Activated CD8-positive, alpha-beta memory T cell treated with anti-CD3 and anti-CD28 coated beads for 4 hours (primary cell): ENCODE results near the gene BCCIP.

ENCODE experiments used
- DNase-seq, 2 donors: peaks; one replicate each; pipeline ENCODE4 v3.0.0-alpha.2; 2020; ENCODE audit warnings: low read depth in 2 of 2

BCCIP gene

DNA sequence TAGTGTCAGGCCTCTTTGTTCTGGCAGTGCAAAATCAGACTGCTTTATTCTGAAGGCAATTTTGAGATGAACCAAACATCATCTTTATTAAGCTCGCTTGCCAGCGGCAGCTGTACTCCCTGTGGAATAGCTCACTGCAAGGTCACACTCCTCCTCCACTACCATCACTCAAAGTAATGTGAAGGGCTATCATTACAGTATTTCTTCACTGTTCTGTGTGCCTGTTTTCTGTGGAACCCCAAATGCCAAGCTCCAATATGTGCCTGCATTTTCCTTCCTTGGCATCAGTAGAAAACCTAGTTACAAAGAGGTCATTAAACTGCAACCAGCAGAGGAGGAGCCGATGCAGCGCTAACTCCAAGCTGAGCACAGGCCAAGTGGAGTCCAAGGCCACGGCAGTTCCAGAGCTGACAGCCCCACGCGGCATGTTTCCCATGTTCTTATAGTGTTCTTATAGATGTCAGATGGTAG, 21.4 kb downstream of the BCCIP start:
- no peak for DNase-seq

DNA sequence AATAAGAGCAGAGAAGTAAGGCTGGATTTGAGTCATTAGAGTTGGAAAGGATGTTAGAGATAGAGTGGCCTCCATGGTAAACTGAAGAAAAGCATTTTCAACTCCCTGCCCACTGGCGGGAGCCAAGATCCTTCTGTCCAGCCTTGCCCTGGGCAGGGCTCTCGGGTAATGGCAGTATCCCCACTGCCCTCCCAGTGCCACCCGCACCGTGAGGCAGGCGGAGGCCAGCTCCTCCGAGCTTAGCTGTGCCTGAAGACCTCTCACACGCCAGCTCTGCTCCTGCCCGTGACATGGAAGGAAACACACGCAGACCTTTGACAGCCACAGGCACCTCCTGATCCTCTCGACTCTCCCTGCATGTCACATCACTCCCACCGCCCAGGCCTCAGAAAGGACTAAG, 22.3 kb downstream of the BCCIP start:
- no peak for DNase-seq

DNA sequence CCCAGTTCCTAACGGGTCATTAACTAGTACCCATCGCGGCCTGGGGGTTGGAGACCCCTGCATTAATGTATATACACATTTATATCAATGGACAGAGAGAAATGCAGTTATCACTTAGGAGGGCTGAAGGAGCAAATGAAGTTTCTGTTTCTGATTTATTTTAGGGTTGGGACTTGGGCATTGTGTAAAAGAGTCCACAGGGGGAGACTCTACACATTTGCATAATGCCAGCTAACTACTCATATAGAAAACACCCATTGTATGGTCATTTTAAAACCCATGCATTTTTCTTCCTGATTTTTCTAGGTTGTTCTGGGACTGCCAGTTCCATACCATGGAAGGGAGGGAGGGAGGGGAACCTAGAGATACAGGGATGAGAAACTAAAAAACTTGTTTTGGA, 23.5 kb downstream of the BCCIP start:
- no peak for DNase-seq

DNA sequence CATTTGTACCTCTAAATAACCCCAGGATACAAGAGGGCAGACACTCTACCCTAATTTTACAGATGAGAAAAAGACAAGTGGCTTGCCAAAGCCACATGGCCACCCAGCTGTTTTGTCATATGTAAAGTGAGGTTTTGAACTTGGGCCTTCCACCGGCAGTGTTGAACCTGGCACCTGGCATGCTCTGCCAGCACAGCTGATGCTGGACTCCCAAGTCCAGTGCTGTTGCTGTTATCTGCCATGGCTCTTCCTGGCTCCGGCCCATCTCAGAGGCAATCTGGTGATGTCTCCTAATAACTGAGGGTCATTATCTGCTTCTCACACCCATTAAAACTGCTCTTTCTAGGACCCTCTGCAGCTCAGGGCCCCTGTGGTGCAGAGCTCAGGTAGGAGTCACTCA, 25.0 kb downstream of the BCCIP start:
- DNase-seq: no peak

DNA sequence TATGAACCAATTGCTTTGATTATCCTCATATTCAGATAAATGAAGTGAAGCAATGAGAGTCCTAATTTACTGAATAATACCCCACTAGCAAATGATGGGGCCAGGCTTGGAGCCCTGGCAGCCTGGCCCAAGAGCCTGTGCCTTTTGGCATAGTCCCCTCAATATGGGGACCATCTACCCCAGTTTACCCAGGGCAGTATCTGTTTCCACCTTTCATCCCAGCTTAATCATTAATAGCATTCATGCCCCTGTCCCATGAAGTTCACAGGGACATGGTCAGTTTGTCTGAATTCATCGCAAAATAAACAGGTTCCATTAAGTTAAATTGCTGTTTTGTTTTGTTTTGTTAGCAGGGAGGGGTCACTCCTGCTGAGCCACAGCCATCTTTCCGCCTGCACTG, 25.5 kb downstream of the BCCIP start:
- DNase-seq: no peak

DNA sequence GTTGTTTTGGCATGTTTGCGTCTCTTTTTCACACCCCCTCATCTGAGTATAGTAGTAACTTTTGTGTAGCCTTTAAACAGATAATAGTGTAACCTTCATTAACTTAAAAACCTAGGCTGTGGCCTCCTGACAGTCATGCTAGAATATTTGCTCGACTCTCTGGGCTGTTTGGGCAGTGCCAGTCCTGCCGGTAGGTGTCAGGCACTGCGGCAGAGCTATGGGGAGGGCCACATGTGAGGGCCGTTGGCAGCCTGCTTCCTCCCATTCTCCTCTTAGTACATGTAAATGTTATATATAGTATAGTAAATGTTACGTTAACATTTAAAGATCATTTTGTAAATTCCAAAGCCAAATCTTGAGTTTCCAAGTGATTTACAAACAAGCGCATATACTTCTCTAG, 26.1 kb downstream of the BCCIP start:
- DNase-seq: no peak

DNA sequence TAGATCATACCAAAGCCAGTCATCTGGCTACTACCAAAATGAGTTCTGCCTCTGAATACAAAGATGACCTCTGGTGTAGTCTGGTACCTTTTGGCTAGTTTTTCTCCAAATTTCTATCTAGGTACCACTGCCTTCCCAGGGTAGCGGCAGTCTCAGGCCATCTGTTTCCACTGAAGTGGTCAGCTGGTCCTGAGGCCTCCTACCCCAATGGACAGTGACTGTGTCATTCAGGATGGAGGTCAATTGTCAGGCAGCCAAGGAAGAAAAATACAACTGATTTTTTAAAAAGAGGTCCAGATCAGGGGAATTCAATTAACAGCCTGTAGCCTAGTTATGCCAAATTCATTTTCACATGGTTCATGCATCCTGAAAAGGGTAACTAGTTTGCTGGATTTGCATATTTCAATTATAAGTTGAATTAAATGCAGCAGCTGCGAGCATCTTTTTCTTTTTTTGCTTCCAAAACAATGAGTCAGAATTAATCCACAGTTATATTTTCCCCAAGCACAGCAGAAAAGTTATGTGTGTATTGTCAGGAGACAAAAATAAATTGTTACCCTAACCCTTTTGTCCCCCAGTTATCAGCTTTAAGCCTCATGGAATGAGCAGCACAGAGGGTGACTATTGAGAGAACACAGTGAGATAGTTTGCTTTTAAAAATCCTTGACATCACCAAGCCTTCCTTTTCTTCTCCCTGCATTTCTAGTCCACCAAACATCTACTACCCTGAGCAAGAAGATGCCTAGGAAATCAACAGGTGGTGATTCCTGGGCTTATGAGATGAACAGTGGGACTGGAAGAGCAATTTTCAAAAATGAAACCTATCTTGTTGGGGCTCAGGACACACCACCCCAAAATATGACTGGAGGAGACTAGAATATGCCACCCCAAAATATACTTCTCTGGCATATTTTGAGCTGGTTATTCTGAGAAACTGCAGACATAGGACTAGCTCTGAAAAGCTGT, 27.7 kb downstream of the BCCIP start:
- DNase-seq: no peak

DNA sequence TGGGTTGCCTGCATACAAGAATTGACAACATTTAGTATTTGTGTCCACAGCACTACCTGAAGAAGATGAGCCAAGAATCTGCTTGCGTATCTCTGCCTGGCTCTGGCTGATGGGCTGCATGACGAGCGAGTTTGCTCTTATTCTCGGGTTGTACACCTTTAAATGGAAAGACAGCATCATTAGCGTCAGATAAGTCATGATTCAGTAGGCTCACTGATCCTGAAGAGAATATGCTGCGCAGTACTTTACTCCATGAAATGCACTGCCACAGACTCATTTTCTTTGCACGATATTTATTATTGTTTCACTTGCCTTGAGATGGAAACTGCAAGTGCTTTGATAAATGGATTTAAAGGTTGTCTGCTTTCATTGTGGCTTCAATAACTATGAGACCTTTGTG, 29.1 kb downstream of the BCCIP start:
- DNase-seq: no peak

DNA sequence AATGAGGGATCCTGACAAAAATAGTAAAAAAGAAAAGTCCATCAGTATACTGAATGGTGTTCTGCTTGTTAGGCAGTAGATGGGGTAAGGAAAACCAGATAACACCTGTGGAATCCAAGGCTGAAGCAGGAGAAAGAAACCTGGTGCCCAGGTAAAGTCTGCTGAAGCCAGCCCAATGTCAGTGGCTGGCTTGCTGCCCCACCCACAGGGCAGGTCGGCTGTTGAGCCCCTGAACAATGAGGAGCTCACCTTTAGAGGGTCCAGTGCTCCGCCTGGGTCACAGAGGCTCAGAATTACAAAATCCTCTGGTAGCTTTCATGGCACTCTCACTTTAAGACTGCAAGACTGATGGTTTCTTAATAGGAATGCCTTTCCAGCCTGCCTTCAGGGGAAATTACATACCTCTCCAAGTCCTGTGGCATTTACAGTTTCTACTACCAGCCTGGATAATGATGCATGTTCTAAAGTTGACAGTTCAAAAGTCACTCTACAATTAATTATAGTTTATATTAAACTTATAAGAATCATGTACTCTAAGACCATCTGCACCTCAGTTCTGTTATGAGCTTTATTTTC, 33.9 kb downstream of the BCCIP start:
- DNase-seq: no peak

DNA sequence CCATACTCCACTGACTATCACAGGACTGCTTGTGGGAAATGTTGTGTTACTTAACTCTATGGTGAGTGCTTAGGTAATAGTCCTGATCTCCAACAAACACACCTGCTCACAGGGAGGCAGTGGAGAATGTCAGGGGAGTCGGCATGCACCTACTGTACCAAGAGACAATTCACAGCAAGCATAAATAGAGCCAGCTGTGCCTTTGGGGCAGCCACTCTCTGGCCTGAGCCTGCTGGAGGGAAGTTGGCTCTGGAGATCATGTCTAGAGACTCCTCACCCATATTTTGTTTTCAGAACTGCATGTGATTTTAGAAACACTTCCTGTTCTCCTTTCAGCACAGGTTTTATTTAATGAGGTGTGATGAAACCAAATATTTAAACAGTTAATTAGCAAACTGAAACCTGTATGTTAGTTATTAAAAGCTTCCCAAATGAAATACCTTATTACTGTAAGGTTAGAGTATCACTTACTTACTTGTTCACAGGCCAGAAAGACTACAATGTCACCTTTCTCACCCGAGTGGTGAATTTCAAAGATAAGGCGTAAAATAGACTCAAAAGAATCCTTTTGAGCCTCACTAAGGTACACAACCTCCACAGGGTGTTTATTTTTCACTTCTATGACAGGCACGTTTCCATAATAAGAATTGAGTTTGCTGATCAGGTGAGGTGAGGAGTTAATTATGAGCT, 35.9 kb downstream of the BCCIP start:
- no peak for DNase-seq

DNA sequence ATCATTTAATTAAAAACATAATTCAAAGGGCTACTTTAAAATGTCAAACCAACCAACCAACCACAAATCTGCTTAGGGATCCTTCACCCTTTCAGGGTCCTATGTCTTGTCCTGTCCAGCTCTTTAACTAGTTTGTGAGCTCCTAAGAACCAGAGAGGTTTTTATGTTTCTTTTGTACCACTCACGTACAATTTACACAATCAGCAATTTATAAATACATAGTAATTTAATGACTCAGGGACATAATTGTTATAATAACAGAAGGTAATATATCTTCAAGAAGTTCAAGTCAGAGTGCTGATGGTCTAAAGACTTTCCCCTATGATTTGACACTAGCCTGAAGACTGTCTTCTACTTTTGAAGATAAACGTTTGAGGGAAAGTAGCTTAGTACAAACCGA, 41.8 kb downstream of the BCCIP start:
- DNase-seq: no peak

DNA sequence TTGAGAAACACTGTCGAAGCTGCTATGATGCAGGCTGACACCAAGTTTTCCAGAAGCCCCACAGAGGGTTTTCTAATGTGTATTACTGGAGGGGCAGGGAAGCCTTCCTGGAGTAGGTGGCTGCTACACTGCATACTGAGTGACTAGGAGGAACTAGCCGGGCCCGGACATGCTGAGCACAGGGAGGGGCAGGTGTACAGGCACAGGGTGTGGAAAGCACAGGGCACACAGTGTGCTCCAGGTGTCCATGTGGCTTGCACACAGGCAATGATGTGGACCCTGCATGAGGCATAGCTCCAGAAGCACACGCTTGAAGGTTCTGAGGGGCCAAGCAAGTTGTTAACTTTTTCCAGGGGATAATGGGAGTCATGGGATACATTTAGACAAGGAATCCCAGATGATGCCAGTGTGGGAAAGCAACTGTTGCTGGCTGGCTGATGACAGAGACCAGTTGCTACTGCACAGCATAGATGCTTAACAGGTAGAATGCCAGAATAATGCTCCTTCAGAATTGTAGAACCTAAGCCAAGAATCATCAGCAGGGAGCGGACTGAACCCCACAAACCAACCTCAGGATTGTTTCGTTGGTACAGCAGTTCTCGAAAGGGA, 43.2 kb downstream of the BCCIP start:
- DNase-seq: no peak

DNA sequence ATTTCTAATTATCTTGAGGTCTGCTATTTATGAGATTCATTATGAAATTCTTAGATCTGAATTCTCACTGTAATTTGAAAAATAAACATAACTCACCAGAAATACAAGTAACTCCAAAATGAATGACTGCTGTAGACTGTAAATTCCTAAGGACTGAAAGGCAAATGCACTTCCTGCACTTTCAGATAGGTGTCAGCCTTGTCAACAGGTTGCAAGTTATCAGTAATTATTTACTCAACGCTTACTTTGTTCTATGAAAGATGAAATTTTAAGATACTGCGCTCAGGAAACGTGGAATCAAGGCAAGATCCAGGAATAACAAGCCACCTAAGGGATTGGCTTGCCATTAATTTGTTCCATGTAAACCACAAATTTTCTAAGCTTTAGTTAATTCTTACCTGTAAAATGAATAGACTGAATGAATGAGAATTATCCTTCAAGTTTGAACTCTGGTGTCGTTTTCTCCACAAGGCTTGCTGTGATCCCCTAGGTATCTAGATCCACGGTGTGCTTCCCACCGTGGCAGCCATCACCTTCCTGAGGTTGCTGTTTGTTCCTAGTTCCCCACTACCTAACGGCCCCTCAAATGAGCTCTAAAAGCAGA, 45.1 kb downstream of the BCCIP start:
- DNase-seq: no peak

DNA sequence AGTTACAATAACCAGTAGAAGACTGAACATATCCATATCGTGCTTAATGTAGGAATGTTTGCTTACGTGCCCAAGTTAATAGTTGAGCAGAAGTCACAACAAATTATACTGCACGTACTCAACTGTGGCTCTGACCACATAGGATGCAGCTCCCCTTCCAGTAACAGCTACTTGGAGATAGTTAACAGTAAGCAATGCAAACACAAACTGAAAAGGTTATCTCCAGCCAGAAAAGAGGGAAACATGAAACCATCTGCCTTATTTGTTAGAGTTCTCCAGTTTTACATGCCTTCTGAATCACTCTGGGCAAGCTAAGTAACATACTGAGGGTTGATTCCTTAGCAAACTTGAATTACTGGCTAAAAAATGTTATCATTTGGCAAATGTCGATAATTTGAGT, 48.0 kb downstream of the BCCIP start:
- no peak for DNase-seq

DNA sequence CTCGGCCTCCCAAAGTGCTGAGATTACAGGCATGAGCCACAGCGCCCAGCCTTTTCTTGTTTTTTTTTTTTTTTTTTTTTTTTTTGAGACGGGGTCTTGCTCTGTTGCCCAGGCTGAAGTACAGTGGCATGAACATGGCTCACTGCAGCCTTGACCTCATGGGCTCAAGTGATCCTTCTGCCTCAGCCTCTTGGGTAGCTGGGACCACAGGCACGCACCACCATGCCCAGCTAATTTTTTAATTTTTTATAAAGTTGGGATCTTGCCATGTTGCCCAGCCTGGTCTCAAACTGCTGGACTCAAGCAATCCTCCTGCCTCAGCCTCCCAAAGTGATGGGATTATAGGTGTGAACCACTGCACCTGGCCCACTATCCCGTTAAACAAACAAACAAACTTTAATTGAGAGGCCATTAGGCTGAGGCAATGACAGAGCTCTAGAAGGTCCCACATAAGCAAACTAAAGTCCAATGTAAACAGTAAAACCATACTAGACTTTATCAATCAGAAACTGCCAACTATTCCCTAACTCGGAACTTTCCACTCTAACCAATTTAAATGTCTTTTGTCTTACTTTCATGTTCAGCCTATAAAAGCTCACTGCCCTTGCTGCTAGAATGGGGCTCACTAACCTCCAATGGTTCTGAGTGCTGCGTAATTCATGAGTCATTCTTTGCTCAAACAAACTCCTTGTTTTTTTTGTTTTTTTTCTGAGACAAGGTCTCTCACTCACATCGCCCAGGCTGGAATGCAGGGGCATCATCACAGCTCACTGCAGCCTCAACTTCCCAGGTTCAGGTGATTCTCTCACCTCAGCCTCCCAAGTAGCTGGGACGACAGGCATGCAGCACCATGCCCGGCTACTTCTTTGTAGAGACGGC, 55.9 kb downstream of the BCCIP start:
- no peak for DNase-seq

DNA sequence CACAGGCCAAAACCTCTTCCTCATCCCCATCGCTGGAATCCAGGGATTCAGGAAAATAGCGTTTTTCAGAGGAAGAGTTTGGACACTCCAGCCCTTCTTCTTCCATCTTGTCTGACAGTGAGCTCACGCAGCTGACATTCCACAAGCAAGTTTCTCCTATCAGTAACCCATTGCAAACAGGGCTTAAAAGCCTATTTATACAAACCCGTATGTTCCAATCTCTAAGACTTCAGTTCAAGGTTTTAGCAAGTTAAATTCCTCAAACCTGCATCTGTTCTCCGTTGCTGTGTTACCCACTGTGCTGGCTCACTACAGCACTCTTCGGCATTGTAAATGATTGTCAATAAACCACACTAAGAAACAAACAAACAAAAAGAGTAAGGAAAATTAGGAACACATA, 57.4 kb downstream of the BCCIP start:
- DNase-seq: no peak

DNA sequence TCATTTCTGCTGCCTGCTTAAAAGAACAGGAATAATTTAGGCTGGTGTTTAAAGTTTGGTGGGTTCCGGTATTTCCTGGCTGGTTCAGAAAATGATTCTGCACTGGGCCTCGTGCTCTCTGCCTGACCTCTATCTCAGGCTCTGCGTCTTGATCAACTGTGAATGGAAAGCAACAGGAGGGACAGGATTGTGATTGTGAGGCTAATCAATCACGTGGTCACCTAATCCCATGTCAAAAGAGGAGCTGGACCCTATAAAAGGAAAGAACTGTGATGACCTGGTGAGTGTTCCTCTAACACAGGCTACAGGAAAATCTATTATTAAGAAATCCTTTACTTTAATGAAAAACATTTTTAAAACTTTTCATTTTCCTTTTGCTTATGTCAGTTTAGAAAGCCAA, 57.8 kb downstream of the BCCIP start, which contains the start of gene DHX32:
Gene DHX32 (minus strand): TSS at position 101 of the 400 bp plus-strand sequence. CDS start 468 bp downstream, outside the sequence.
- DNase-seq: no peak

DNA sequence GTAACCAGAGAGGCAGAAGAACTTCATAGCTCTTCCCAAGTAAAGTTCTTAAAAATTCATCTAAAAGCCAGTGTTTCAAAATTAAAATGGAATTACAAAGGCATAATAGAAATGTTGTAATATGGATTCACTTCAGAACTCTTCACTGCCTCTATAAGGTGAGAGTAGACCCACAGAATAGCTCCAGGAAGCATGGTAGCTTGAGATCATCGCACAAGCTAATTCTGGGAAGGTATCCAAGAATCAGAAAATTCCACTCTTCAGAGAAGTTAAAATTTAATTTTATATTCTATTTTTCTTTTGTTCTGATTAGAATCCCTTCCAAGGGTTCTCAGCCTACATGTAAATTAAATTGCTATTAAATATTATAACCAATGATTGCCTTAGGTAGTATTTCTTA, 59.2 kb downstream of the BCCIP start:
- no peak for DNase-seq

DNA sequence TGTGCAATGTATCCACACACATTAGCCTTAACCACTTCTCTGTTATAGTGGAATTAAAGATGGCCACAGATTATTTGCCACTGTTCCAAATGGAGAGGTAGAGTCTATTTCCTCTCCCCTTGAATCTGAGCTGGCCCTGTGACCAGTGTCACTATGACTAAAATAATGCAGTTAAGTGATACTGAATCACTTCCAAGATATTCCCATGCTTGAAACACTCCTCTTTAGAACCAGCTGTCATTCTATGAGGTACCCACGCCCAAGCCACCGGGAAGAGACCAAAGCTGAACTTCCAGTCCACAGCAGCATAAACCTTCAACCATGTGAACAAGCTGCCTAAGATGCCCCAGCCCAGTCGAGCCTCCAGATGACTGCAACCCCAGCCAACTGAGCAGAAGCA, 59.9 kb downstream of the BCCIP start:
- DNase-seq: no peak
